Upper lobe of left lung (tissue), 4 donors: ENCODE measurements around the gene FAM229A.

Experiments used
- EP300 ChIP-seq, 4 donors: sonication (generic); formaldehyde crosslinking; IDR thresholded peaks; one replicate each; pipeline ENCODE4 v1.5.1; 2017; ENCODE audit warnings: antibody characterized with exemption in 4 of 4, control low read depth in 2 of 4
- POLR2A ChIP-seq, 4 donors: fragments of 450-650 bp; IDR thresholded peaks; one replicate each; pipeline ENCODE4 v1.5.1; 2016 to 2017; ENCODE audit warnings: antibody characterized with exemption in 4 of 4, mild to moderate bottlenecking in 2 of 4
- POLR2AphosphoS5 ChIP-seq, 2 donors: sonication (generic); formaldehyde crosslinking; IDR thresholded peaks; one replicate each; pipeline ENCODE4 v1.5.1; 2017; ENCODE audit warnings: antibody characterized with exemption in 2 of 2
- TF ChIP-seq, protein P1 (sequence below), 6 experiments: fragments of 450-650 bp in 4 of 6; fragments of 200-600 bp in 2 of 6; sonication (generic) in 2 of 6; IDR thresholded peaks; one replicate each; pipeline ENCODE4 v1.5.1; 2016 to 2019; ENCODE audit warnings: antibody characterized with exemption in 6 of 6

DNA sequence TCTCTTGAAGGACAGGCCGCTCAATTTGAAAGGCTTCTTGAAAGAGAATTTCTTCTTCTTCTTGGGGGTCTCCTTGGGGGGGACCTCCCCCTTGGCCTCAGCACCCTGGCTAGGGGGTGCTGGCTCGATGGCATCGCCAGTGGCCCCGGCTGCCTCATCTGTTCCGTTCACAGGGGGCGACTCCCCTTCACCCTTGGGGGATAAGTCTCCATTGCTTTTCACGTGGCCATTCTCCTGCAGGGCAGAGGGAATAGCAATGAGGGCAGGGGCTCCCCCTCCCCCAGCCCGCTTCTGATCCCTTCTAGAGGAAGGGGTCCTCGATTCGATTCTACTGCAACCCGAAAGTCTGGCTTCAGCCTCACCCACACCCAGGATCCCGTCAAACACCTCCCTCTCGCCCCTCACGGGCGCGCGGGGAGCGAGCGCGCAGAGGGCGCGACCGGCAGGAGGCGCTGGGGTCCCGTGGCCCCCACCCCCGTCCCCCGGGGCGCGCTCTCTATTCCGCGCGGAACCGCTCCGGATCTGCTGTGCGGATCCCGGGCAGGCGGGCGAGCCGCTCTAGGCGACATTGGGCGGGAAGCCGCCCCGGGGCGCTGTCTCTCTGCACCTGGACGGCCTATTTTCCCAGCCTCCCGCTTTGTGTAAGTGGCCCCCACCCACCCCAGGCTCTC is 27.3 kb downstream of the FAM229A start:
- TF ChIP-seq, protein P1, sequence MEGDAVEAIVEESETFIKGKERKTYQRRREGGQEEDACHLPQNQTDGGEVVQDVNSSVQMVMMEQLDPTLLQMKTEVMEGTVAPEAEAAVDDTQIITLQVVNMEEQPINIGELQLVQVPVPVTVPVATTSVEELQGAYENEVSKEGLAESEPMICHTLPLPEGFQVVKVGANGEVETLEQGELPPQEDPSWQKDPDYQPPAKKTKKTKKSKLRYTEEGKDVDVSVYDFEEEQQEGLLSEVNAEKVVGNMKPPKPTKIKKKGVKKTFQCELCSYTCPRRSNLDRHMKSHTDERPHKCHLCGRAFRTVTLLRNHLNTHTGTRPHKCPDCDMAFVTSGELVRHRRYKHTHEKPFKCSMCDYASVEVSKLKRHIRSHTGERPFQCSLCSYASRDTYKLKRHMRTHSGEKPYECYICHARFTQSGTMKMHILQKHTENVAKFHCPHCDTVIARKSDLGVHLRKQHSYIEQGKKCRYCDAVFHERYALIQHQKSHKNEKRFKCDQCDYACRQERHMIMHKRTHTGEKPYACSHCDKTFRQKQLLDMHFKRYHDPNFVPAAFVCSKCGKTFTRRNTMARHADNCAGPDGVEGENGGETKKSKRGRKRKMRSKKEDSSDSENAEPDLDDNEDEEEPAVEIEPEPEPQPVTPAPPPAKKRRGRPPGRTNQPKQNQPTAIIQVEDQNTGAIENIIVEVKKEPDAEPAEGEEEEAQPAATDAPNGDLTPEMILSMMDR (IDR thresholded peaks at IDR 0.05) = peak; percentile 60 to 83 (median 74)
- TF ChIP-seq POLR2A (IDR thresholded peaks at IDR 0.05) (no peak), POLR2AphosphoS5 (IDR thresholded peaks at IDR 0.05) (no peak), EP300 (IDR thresholded peaks at IDR 0.05) (no peak)
